HL-60 (cell line): ENCODE results near the gene TDRKH.

Experiments used
- DNase-seq, 2 experiments: peaks; one replicate each; pipeline ENCODE4 v3.0.0-alpha.2; 2010 to 2020; ENCODE audit warnings: low read depth in 1 of 2, low spot score in 1 of 2
- H3K27ac ChIP-seq: fragments of 250-450 bp; sonication (Bioruptor Pico); replicated peaks from 2 replicates; pipeline ENCODE4 v1.5.1; 2020; ENCODE audit warnings: mild to moderate bottlenecking, moderate library complexity
- H3K27me3 ChIP-seq: fragments of 250-450 bp; sonication (Bioruptor Pico); 2 replicates; pipeline ENCODE4 v1.5.1; 2021; ENCODE audit warnings: mild to moderate bottlenecking, moderate library complexity; ENCODE audit not compliant: insufficient read depth, poor library complexity, severe bottlenecking
- H3K4me3 ChIP-seq: replicated peaks from 2 replicates; pipeline ENCODE4 v1.5.1; 2011; ENCODE audit warnings: mild to moderate bottlenecking, control low read depth, low read length; ENCODE audit not compliant: insufficient read depth
- GABPA ChIP-seq: IDR thresholded peaks from 2 replicates; pipeline ENCODE4 v1.6.1; 2012; ENCODE audit warnings: low read depth
- POLR2AphosphoS5 ChIP-seq: IDR thresholded peaks from 2 replicates; pipeline ENCODE4 v1.6.1; 2012; ENCODE audit warnings: low read depth
- SPI1 ChIP-seq: IDR thresholded peaks from 2 replicates; pipeline ENCODE4 v1.6.1; 2012; ENCODE audit warnings: low read depth, mild to moderate bottlenecking, borderline replicate concordance
- TF ChIP-seq, protein P1 (sequence below): IDR thresholded peaks from 2 replicates; pipeline ENCODE4 v1.6.1; 2012; ENCODE audit warnings: low read depth; ENCODE audit not compliant: insufficient replicate concordance
- TF ChIP-seq, protein P2 (sequence below): IDR thresholded peaks from one replicate; pipeline ENCODE4 v1.5.1; 2011; ENCODE audit warnings: low read length, control low read depth, inconsistent platforms; ENCODE audit not compliant: insufficient read depth

Gene TDRKH

DNA sequence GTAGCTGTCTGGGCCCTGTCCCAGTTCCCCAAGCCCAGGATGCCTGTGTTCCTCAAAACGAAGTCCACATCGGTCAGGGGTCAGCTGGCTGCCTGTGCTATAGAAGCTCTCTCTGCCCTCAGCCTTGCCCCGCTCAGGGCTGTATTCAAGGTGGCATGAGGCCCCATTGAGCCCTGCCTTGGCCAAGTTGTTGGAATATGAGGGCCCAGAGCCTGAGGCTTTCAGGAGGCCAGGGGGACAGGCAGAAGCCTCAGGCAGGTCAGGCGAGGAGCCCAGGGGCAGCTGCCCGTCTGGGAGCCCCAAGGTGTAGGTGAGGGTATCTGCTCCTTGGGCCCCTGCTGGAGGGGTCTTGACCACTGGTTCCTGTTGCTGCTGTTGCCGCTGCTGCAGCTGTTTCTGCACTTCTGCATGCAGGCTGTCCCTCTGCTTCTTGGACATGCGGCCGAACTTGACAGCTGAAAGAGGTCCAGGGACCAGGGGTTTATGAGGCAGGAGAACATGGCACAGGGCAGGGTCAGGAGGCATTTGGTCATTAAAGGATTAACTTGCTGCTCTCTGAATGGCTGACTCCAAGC is 24.8 kb upstream of the TDRKH start:
- Histone ChIP-seq H3K27ac (no peak overlapping the region), H3K27me3 (no peaks in the 10 kb centered on the region), H3K4me3 (no peak overlapping the region)
- TF ChIP-seq GABPA (no peak), POLR2AphosphoS5 (no peak), SPI1 (no peak)
- TF ChIP-seq, protein P1, sequence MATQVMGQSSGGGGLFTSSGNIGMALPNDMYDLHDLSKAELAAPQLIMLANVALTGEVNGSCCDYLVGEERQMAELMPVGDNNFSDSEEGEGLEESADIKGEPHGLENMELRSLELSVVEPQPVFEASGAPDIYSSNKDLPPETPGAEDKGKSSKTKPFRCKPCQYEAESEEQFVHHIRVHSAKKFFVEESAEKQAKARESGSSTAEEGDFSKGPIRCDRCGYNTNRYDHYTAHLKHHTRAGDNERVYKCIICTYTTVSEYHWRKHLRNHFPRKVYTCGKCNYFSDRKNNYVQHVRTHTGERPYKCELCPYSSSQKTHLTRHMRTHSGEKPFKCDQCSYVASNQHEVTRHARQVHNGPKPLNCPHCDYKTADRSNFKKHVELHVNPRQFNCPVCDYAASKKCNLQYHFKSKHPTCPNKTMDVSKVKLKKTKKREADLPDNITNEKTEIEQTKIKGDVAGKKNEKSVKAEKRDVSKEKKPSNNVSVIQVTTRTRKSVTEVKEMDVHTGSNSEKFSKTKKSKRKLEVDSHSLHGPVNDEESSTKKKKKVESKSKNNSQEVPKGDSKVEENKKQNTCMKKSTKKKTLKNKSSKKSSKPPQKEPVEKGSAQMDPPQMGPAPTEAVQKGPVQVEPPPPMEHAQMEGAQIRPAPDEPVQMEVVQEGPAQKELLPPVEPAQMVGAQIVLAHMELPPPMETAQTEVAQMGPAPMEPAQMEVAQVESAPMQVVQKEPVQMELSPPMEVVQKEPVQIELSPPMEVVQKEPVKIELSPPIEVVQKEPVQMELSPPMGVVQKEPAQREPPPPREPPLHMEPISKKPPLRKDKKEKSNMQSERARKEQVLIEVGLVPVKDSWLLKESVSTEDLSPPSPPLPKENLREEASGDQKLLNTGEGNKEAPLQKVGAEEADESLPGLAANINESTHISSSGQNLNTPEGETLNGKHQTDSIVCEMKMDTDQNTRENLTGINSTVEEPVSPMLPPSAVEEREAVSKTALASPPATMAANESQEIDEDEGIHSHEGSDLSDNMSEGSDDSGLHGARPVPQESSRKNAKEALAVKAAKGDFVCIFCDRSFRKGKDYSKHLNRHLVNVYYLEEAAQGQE: no peak
- TF ChIP-seq, protein P2, sequence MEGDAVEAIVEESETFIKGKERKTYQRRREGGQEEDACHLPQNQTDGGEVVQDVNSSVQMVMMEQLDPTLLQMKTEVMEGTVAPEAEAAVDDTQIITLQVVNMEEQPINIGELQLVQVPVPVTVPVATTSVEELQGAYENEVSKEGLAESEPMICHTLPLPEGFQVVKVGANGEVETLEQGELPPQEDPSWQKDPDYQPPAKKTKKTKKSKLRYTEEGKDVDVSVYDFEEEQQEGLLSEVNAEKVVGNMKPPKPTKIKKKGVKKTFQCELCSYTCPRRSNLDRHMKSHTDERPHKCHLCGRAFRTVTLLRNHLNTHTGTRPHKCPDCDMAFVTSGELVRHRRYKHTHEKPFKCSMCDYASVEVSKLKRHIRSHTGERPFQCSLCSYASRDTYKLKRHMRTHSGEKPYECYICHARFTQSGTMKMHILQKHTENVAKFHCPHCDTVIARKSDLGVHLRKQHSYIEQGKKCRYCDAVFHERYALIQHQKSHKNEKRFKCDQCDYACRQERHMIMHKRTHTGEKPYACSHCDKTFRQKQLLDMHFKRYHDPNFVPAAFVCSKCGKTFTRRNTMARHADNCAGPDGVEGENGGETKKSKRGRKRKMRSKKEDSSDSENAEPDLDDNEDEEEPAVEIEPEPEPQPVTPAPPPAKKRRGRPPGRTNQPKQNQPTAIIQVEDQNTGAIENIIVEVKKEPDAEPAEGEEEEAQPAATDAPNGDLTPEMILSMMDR: no peak
- no peak for DNase-seq

GRCh38 chr1:151814426-151814825 is 24.1 kb upstream of the TDRKH start:
- DNase-seq: no peak
- no peak overlapping the region for H3K4me3 ChIP-seq
- H3K27me3 ChIP-seq: no peaks in the 10 kb centered on the region
- no peak overlapping the region for H3K27ac ChIP-seq
- TF ChIP-seq SPI1 (no peak), POLR2AphosphoS5 (no peak), GABPA (no peak)
- TF ChIP-seq, protein P1: no peak
- TF ChIP-seq, protein P2: no peak

DNA sequence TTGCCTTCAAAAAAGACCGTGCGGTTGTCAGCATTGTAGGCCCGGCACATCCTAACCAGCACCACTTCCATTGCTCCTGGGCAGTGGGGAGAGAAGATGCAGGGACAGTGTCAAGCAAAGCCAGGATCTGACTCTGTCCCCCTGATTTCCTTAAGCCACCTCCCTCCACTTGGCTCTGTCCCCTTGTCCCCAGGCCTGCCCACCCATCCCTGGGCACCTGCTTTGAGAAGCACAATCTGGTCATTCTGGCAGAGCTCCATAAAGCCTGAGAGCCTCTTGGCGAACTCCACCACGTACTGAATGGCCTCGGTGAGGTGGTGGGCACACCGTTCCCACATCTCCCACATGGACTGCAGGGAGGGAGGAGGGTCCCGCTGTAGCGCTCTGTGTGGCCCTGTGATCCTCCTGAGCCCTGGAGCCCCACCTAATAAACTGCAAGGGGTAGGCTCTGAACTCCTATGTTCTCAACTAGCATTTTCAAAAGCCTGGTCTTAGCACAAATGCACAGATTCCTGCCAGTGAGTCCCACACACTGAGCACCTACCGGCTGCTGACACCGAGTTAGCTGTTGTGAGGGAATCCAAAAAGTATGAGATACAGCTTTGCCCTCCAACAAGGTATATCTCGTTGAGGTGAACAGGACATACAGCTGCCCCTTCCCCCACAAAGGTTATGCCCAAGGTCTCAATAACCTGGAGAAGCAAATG is 23.1 kb upstream of the TDRKH start:
- H3K27me3 ChIP-seq: no peaks in the 10 kb centered on the region
- H3K27ac ChIP-seq: no peak overlapping the region
- TF ChIP-seq SPI1 (no peak), GABPA (no peak), POLR2AphosphoS5 (no peak)
- TF ChIP-seq, protein P2: no peak
- TF ChIP-seq, protein P1: no peak
- H3K4me3 ChIP-seq: no peak overlapping the region
- no peak for DNase-seq
